NB4 (cell line): ENCODE measurements around the gene PIEZO2.

Experiments
- MYC ChIP-seq: IDR thresholded peaks from 2 replicates; pipeline ENCODE4 v1.6.1; 2011; ENCODE audit warnings: low read depth, low read length
- POLR2A ChIP-seq: IDR thresholded peaks from 2 replicates; pipeline ENCODE4 v1.6.1; 2011; ENCODE audit warnings: mild to moderate bottlenecking; ENCODE audit not compliant: insufficient read length; ENCODE audit errors: extremely low read depth
- TF ChIP-seq, protein P1 (sequence below): IDR thresholded peaks from one replicate; pipeline ENCODE4 v1.5.1; 2012; ENCODE audit warnings: low read depth, low read length
- TF ChIP-seq, protein P2 (sequence below): IDR thresholded peaks from 2 replicates; pipeline ENCODE4 v1.6.1; 2011; ENCODE audit warnings: low read depth, low read length

DNA sequence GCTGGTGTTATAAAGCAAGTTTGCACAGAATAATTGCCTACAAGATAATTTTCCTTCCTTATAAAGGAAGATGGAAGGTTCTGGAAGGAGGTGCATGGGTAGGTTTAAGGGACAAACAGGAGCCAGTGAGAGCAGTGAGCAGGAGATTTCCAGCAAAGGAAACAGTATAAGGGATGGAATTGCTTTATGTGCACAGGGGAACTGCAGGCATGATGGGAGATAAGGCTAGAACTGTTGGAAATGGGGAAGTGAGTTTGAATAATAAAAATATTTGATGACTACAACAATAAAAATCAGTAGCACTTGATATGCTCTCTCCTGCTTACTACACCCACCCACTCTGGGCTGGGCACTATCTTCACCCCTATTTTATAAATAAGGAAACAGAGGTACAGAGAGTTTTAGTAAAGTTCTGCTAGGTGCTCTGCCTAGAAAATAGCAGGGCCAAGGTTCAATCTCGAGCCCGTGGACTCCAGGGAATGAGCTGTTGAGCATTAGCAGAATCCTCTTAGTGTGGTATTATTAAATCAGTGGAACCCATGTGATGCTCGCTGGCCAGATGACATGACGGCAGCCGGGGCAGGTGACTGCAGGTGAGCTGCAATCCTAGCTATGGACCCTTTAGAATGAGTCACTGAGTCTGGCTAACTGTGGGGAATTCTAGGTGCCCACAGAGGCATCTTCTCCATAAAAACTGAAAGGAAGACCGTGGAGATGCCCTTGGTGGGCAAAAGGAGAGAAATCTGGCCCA is 302.5 kb downstream of the PIEZO2 start:
- TF ChIP-seq, protein P1, sequence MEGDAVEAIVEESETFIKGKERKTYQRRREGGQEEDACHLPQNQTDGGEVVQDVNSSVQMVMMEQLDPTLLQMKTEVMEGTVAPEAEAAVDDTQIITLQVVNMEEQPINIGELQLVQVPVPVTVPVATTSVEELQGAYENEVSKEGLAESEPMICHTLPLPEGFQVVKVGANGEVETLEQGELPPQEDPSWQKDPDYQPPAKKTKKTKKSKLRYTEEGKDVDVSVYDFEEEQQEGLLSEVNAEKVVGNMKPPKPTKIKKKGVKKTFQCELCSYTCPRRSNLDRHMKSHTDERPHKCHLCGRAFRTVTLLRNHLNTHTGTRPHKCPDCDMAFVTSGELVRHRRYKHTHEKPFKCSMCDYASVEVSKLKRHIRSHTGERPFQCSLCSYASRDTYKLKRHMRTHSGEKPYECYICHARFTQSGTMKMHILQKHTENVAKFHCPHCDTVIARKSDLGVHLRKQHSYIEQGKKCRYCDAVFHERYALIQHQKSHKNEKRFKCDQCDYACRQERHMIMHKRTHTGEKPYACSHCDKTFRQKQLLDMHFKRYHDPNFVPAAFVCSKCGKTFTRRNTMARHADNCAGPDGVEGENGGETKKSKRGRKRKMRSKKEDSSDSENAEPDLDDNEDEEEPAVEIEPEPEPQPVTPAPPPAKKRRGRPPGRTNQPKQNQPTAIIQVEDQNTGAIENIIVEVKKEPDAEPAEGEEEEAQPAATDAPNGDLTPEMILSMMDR = no peak
- TF ChIP-seq, protein P2, sequence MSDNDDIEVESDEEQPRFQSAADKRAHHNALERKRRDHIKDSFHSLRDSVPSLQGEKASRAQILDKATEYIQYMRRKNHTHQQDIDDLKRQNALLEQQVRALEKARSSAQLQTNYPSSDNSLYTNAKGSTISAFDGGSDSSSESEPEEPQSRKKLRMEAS = no peak
- no peak for TF ChIP-seq POLR2A
- no peak for TF ChIP-seq MYC
